ENCODE measurements around the gene PIP4K2A. TPM values are rescaled to one million over a fixed set of nuclear protein-coding genes. Genes with fewer than 3 reads are reported as not detected.

Gene PIP4K2A
- total RNA-seq, 1 experiment from 2014 or later = 31.3 TPM

DNA sequence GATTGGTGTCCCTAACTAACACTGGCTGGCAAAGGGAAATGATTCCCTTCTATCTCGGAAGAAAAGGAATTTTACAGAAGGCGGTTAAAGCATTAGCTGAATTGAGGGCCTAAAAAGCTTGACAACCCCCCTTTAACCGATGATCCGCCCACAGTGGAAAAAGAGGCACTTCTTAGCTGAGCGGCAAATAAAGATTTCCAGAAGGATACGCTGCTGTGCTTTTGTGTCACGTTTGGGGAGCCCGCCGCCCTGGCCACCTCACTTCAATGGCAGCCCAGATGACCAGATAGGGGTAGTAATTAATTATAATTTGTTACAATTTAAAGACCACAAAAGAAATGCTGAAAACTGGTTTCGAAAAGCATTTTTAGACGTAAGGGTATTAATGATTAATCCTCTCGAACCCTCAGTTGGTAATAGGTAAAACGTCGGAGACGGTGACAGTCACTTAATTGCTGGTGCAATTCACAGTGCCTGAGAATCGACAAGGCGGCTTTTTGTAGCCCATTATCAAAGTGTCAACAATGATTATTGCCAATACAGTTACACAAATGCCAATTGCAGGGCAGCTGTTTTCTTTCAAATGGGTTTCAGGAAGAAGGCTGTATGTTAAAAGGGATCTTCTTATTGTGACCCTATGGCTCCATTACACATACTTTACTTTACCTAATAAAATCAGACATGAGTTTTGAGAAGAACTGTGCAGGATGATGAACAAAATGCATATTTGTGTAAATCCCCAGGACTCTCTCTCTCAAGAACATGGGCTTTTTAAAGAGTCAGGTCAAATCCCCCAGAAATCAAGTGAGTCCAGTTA is 154.1 kb downstream of the PIP4K2A start:
- no peak for DNase-seq (ENCODE audit: low read depth)

- DNase-seq (ENCODE audit: low read depth) = no peak
These were observed 157.1 kb downstream of the PIP4K2A start for GRCh38 chr10:22557321-22557720.

DNA sequence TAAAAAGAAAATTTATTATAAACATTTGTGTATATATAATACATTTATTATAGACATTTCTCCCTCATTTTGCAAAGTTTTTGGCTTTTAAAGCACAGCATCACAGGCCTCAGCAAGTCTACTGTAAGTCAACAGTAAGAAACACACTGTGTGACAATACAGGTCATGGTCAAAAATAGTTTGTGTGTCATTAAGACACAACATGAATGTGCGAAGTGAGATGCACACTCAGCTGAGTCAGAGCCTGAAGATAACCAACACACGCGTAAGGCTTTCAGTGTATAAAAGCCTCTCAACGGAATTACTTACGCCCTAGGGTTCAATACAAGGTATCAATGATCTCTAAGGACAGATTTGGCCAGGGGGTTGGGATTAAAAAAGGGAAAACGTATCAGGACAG is 157.6 kb downstream of the PIP4K2A start:
- no peak for DNase-seq (ENCODE audit: low read depth)

GRCh38 chr10:22554461-22555182 is 159.8 kb downstream of the PIP4K2A start:
- DNase-seq (ENCODE audit: low read depth) = no peak

GRCh38 chr10:22553452-22553995 is 160.9 kb downstream of the PIP4K2A start:
- no peak for DNase-seq (ENCODE audit: low read depth)

- DNase-seq (ENCODE audit: low read depth) = peak; percentile 97
These were observed 161.4 kb downstream of the PIP4K2A start for GRCh38 chr10:22552888-22553378.

DNA sequence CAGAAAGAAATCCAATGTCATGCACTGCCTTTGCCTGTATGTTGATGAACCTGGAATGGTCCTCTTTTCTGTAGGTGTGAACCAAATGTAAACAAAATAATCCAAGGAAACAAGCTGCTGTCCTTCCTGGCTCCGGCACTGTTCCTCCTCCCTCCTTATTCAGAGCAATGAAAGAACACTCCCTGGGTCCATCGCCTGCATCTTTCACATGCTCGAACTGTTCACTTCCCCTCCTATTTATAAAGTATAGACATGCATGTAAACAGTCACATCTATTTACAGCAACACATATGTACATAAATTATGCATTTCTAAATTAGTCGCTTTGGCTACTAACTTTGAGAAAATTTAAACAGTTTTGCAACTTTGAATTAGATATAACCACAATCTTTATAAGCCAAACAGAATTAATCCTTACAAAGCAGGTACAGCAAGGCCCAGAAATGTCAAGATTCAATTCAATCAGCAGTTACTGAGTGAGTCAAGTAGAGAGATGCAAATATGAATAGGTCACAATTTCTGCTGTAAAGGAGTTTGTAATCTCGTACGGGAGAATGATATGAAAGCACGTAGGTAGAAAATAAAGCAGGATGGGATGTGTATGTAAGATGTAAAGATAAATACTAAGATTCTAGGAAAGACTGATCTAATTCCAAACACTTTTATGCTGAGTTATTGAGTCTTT is 162.6 kb downstream of the PIP4K2A start:
- no peak for DNase-seq (ENCODE audit: low read depth)

DNA sequence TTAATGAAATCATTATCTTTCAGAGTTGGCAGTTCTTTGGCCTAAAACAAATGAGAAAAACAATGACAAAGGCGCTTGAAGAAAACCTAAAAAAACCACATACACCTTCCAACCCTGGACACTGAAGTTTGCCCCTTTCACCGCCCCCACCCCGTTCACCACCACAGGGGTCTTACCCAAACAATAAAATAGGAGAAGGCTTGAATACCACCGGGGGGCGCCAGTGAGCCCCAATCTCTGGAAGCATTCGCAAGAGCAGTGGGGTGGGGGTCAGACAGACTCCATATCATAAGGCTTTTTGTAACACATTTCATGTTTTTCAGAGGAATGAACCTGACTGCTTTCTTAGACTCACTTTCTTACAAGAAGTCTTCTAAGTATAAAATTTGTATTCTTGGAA is 163.6 kb downstream of the PIP4K2A start:
- peak; percentile 26 for DNase-seq (ENCODE audit: low read depth)

GRCh38 chr10:22548344-22548743 is 166.0 kb downstream of the PIP4K2A start:
- no peak for DNase-seq (ENCODE audit: low read depth)

- DNase-seq (ENCODE audit: low read depth) = no peak
These were observed 168.7 kb downstream of the PIP4K2A start for GRCh38 chr10:22545643-22546042.

DNA sequence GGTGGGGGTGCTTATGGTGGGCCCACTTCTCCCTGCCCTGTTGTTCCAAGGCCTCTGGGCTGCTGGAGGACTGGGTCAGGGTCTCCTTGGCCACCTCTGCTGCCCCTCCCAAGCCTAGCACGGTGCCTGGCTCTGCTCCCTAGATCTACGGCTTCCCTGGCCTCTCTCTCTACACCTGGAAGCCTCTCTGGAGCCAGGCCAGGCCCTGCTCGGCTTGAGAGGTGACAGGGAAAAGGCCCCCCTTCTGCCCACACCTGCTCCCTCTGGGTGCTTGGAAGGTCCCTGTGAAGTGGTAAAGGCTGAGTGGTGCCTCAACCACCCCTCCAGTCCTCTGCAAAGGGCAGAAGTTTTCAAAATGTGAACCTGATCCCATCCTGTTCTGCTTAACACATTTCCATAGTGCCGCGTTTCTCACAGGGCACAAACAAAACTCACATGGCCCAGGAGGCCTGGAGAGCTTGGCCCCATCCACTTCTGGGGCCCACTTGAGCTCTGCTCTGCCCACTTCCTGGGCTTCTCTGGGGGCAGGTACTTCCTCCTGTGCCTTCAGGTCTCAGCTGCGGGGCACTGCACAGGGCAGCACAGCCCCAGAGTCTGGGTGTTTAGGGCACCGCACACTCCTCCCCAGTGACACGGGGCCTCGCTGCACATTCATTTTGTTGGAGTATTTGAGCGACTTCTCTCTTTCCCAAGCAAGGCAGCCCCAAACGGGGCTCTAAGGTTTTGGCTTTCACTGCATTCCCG is 169.9 kb downstream of the PIP4K2A start:
- no peak for DNase-seq (ENCODE audit: low read depth)

GRCh38 chr10:22542773-22543172 is 171.6 kb downstream of the PIP4K2A start:
- no peak for DNase-seq (ENCODE audit: low read depth)

DNA sequence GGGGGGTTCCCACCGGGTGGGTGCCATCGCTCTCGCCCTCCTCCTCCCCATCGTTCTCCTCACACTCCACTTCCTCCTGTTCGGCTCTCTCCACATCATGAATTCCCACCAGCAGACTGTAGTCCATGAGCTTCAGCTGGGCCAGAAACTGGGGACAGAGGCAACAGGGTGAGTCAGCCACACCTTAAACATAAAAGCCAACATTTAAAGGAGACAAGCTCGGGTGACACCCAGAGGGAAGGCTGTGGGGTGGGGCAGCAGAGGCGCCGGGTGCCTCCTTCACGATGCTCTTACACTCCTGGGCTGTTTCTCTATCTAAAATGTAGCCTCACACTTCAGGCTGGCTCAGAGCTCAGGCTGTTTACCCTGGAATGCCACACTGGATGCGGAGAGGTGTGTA is 172.5 kb downstream of the PIP4K2A start:
- DNase-seq (ENCODE audit: low read depth) = no peak

DNA sequence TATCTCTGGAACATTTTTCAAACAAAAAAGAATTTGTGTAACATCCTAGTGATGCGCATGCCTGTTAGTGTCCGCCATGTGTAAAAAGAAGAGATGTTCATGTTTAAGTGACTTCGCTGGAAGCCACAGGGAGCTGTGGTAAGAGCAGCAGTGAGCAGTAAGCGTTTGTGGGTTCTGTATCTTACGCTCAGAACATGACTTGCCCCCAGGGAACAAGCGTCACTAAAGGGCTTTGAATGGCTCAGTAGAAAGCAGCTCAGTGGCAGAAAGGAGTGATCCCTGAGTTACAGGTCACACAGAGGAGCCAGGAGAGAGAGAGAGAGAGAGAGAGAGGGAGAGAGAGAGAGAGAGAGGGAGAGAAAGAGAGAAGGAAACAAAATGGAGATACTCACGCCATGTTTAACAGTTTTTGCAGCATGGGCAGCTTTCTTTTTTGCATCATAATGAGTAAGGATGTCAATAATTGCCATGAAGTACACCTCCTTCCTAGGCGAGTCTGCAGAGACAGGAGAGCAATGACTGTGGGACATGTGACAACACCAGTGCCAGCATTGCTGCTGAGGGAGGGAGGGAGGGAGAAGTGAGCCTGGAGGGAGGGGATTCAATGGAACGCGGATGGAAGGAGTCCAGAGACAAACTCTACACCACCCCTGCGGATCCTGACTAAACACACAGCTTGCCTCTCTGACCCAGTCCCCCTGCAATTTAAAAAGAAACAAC is 174.6 kb downstream of the PIP4K2A start:
- DNase-seq (ENCODE audit: low read depth) = no peak

- DNase-seq (ENCODE audit: low read depth) = no peak
These were observed 176.6 kb downstream of the PIP4K2A start for GRCh38 chr10:22537810-22538209.

GRCh38 chr10:22536620-22537019 is 177.8 kb downstream of the PIP4K2A start:
- no peak for DNase-seq (ENCODE audit: low read depth)

DNA sequence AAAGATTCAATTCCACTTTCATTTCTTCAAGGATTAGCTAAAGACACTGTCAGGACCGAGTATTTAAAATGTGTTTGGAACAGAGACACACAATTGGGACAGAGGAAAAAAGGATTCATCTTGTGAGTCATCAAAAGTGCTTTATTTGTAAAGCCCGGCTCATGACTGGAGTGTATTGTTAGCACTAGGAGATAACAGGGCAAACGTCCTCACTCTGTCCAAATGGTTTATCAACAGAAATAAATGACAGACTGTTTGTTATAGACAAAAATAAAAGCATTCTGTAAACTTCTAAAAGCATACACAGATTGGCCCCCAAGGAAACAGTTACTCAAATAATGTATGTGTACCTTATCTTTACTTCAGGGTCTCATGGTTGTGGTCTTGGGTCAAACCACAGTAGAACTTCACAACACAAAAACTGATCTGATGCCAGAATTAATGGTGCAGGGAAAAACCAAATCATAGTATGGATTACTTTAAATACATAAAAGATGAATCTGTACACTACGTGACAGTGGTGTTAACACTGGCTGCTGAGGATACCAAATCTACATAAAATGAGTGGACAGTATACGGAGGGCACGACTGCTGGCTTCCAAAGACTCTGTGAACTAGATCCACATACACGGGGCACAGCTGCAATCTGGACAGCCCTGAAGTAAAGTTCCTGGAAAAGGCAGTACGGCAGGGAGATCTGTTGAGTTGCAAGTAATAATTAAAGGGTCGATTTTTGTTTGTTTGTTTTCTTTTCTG is 179.4 kb downstream of the PIP4K2A start:
- peak; percentile 17 for DNase-seq (ENCODE audit: low read depth)

DNA sequence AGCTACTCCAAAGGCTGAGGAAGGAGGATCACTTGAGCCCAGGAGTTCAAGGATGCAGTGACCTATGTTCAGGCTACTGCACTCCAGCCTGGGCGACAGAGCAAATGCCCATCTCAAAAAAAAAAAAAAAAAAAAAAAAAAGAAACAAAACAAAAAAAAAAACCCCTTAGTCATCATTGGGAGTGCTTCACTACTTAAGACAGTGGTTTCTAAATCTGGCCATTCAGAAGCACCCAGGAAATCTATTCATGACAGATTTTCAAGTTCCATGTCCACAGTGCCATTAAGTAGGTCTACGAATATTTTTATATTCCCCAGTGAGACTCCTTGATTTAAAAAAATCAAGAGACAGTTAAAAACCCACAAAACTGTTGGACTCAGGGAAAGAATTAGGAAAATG is 182.9 kb downstream of the PIP4K2A start:
- no peak for DNase-seq (ENCODE audit: low read depth)

DNA sequence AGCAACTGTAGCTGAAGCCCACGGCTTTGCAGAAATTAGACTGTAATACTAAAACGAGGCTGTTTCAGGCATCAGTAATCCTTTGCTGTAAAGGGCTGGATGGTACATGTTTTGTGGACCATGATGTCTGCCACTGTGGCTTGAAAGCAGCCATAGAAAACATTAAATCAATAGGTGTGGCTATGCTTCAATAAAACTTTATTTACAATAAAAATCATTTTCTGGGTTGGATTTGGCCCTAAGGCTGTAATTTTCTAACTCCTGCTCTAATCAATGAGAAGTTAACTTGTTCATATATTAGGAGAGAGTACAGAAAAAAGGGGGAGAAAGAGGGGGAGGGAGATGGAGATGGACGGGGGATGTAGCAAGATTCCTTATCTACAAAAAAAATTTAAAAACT is 183.4 kb downstream of the PIP4K2A start:
- DNase-seq (ENCODE audit: low read depth) = no peak

- DNase-seq (ENCODE audit: low read depth) = no peak
These were observed 186.9 kb downstream of the PIP4K2A start for GRCh38 chr10:22527520-22527919.

Data from LHCN-M2 (cell line).